ENCODE results near the gene SHROOM4.

Gene SHROOM4

GRCh38 chrX:50813843-50814661 lies at the start of gene SHROOM4:
Gene SHROOM4, minus strand, starts transcription at chrX:50814194. Its CDS starts 176 bp downstream, at chrX:50814018.
- no peak for DNase-seq

GRCh38 chrX:50863471-50863870 lies 49.5 kb upstream of the SHROOM4 start:
- DNase-seq = no peak

- no peak for DNase-seq
These were observed 46.5 kb upstream of the SHROOM4 start for GRCh38 chrX:50860518-50860917.

GRCh38 chrX:50858548-50858947 lies 44.6 kb upstream of the SHROOM4 start:
- no peak for DNase-seq

GRCh38 chrX:50853399-50853798 lies 39.4 kb upstream of the SHROOM4 start:
- no peak for DNase-seq

- no peak for DNase-seq
These were observed 38.5 kb upstream of the SHROOM4 start for GRCh38 chrX:50852524-50852923.

GRCh38 chrX:50842221-50842620 lies 28.2 kb upstream of the SHROOM4 start:
- DNase-seq = no peak

GRCh38 chrX:50839730-50840129 lies 25.7 kb upstream of the SHROOM4 start:
- DNase-seq = no peak

- DNase-seq = no peak
These were observed 25.0 kb upstream of the SHROOM4 start for GRCh38 chrX:50838820-50839600.

- no peak for DNase-seq
These were observed 14.0 kb upstream of the SHROOM4 start for GRCh38 chrX:50827996-50828395.

- no peak for DNase-seq
These were observed 11.8 kb upstream of the SHROOM4 start for GRCh38 chrX:50825825-50826224.

- no peak for DNase-seq
These were observed 5.0 kb upstream of the SHROOM4 start for GRCh38 chrX:50818986-50819385.

GRCh38 chrX:50815120-50815519 lies 1.1 kb upstream of the SHROOM4 start:
- DNase-seq = no peak

GRCh38 chrX:50814701-50815100 lies 707 bp upstream of the SHROOM4 start:
- no peak for DNase-seq

- no peak for DNase-seq
These were observed 775 bp downstream of the SHROOM4 start for GRCh38 chrX:50812995-50813842.

- DNase-seq = no peak
These were observed 8.7 kb downstream of the SHROOM4 start for GRCh38 chrX:50805276-50805675.

GRCh38 chrX:50801135-50801534 lies 12.9 kb downstream of the SHROOM4 start:
- no peak for DNase-seq

- no peak for DNase-seq
These were observed 14.4 kb downstream of the SHROOM4 start for GRCh38 chrX:50799531-50799961.

GRCh38 chrX:50798783-50799182 lies 15.2 kb downstream of the SHROOM4 start:
- DNase-seq = no peak

GRCh38 chrX:50787099-50787498 lies 26.9 kb downstream of the SHROOM4 start:
- DNase-seq = no peak

- no peak for DNase-seq
These were observed 33.9 kb downstream of the SHROOM4 start for GRCh38 chrX:50780144-50780543.

GRCh38 chrX:50779694-50780093 lies 34.3 kb downstream of the SHROOM4 start:
- no peak for DNase-seq

- DNase-seq = no peak
These were observed 35.7 kb downstream of the SHROOM4 start for GRCh38 chrX:50778272-50778671.
